AG04449 (cell line): Measurements from ENCODE around the gene ATG7.
"Not testable (repeated sequence)": the region's sequence is repeated elsewhere in the genome, so short reads cannot be mapped to it uniquely, and the experiment has no call there.

Experiments used
- CTCF ChIA-PET: fragments of 350-600 bp; formaldehyde crosslinking; extraction: SDS; loops from one replicate; lab custom pipeline; 2021; ENCODE audit warnings: antibody characterized with exemption; lab: Yijun Ruan, JAX
- POLR2A ChIA-PET: fragments of 400-600, 350-600 bp; formaldehyde crosslinking; extraction: SDS; loops from one replicate; lab custom pipeline; 2020; ENCODE audit warnings: antibody characterized with exemption, inconsistent platforms; lab: Yijun Ruan, JAX
- DNase-seq: peaks from one replicate; pipeline ENCODE4 v3.0.0-alpha.2; 2010; ENCODE audit warnings: low read depth, low spot score
- H3K4me3 ChIP-seq: 2 replicates; pipeline ENCODE4 v1.5.1; 2011; ENCODE audit warnings: low read depth, mild to moderate bottlenecking, control low read depth, low read length
- TF ChIP-seq, protein P1 (sequence below): IDR thresholded peaks from one replicate; pipeline ENCODE4 v1.5.1; 2011; ENCODE audit warnings: mild to moderate bottlenecking, moderate library complexity, low read length, control low read depth, inconsistent platforms; ENCODE audit not compliant: insufficient read depth; ENCODE audit errors: missing control alignments

The ATG7 gene

DNA sequence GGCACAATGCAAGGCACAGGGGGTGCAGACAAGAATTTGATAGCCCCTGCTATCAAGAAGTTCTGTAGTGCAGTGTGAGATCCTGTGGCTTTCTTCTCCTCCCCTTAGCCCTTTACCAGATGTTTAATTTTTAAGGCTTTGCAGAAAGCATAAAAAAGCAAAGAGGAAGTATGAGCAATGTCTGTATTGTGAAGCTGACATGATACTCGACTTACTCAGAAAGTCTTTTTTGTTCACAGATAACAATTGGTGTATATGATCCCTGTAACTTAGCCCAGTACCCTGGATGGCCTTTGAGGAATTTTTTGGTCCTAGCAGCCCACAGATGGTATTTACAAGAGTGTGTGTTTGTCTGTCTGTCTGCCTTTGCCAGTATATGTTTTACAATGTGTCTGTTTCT, 58.9 kb downstream of the ATG7 start:
- CTCF ChIA-PET, result interaction anchor here (1.2 to 10.2 kb wide), 5 partner anchors 8 to 271 kb away, joined by 3 to 168 read pairs (median 4); partner anchors contain the start of gene HRH1
- TF ChIP-seq, protein P1, sequence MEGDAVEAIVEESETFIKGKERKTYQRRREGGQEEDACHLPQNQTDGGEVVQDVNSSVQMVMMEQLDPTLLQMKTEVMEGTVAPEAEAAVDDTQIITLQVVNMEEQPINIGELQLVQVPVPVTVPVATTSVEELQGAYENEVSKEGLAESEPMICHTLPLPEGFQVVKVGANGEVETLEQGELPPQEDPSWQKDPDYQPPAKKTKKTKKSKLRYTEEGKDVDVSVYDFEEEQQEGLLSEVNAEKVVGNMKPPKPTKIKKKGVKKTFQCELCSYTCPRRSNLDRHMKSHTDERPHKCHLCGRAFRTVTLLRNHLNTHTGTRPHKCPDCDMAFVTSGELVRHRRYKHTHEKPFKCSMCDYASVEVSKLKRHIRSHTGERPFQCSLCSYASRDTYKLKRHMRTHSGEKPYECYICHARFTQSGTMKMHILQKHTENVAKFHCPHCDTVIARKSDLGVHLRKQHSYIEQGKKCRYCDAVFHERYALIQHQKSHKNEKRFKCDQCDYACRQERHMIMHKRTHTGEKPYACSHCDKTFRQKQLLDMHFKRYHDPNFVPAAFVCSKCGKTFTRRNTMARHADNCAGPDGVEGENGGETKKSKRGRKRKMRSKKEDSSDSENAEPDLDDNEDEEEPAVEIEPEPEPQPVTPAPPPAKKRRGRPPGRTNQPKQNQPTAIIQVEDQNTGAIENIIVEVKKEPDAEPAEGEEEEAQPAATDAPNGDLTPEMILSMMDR, result no peak
- DNase-seq, result no peak
- POLR2A ChIA-PET, result no interaction called here
- H3K4me3 ChIP-seq, result no peak overlapping the region

DNA sequence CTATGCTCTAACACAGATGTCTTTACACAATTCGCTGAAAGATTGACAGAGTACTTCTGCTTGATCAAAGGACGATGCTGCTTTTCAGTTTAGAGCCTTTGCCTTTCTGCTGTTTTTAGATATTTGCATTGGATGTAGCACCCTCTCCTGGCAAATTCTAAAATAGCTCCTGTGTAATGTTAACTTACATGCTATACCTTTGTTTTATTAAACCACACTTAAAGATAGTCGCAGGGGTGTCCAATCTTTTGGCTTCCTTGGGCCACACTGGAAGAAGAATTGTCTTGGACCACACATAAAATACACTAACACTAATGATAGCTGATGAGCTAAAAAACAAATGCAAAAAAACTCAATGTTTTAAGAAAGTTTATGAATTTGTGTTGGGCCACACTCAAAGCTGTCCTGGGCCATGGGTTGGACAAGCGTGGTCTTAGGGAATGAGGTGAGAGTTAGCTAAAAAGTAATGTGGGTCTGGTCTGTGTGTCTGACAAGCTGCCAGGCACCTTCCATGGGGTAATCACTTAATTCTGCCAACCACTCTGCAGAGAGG, 62.9 kb downstream of the ATG7 start:
- ChIA-PET CTCF (interaction anchor here (0.6 to 11.2 kb wide), 53 partner anchors 9 to 578 kb away, joined by 3 to 195 read pairs (median 5); partner anchors contain the start of genes HRH1 and VGLL4), POLR2A (interaction anchor here (0.8 kb wide), 1 partner anchor 63 kb away, joined by 3 read pairs; the partner anchor contains the start of gene ATG7)
- peak; percentile 28 for DNase-seq
- H3K4me3 ChIP-seq, result no peak overlapping the region
- TF ChIP-seq, protein P1, result peak; percentile 45

DNA sequence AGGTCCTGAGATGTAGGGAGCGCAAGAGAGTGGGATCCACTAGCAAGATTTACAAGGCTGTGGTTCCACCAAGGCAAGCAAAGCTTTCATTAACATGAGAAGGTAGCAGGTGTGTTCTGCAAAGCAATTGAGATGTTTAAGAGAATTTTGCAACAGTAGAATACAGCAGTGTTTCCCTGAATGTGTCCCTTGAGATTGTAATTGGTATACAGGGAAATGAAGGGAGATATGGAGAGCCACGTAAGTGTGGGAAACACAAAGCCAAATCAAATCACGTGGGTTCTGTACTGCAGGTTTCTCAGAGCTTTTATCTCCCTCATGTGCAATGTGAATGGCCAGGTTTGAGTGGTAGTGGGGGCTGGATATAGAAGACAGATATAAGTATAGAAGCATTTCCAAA, 67.3 kb downstream of the ATG7 start:
- ChIA-PET CTCF (interaction anchor here (0.7 to 11.2 kb wide), 5 partner anchors 9 to 497 kb away, joined by 3 to 195 read pairs (median 3); partner anchors contain the start of gene HRH1), POLR2A (no interaction called here)
- no peak for DNase-seq
- no peak overlapping the region for H3K4me3 ChIP-seq
- TF ChIP-seq, protein P1, result no peak

DNA sequence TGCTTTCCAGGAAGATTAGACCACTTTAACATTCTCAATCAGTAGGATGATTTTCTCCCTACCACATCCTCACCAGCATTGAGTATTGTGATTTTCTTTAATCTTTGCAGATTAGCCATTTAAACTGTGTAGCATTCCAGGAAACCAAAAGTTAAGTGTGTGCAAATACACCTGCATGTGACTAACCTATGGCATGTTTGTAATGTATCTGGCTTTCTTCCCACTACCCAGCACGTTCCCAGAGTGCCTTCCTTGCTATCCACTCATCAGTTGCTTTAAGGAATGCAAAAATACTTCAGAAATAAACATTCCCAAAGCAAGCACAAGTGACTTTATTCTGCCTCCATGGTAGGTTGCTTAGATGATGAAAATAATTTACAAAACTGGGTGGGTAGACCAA, 74.2 kb downstream of the ATG7 start:
- TF ChIP-seq, protein P1, result no peak
- CTCF ChIA-PET, result interaction anchor here (2.1 to 5.1 kb wide), 2 partner anchors 10 to 12 kb away, joined by 7 to 27 read pairs; no protein-coding TSS in a partner anchor

DNA sequence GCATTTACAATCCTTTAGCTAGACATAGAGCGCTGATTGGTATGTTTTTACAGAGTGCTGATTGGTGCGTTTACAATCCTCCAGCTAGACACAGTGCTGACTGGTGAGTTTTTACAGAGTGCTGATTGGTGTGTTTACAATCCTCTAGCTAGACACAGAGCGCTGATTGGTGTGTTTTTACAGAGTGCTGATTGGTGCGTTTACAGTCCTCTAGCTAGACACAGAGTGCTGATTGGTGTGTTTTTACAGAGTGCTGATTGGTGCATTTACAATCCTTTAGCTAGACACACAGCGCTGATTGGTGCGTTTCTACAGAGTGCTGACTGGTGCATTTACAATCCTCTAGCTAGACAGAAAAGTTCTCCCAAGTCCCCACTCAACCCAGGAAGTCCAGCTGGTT, 76.7 kb downstream of the ATG7 start:
- DNase-seq, POLR2A ChIA-PET, H3K4me3 ChIP-seq: not testable (repeated sequence)
- CTCF ChIA-PET, result interaction anchor here (1.5 to 5.1 kb wide), 4 partner anchors 14 to 303 kb away, joined by 4 to 27 read pairs (median 8); no protein-coding TSS in a partner anchor

More for the DNA sequence above, 74.2 kb downstream of the ATG7 start:
- H3K4me3 ChIP-seq, result no peak overlapping the region
- POLR2A ChIA-PET, result no interaction called here
- DNase-seq, result peak; percentile 50

DNA sequence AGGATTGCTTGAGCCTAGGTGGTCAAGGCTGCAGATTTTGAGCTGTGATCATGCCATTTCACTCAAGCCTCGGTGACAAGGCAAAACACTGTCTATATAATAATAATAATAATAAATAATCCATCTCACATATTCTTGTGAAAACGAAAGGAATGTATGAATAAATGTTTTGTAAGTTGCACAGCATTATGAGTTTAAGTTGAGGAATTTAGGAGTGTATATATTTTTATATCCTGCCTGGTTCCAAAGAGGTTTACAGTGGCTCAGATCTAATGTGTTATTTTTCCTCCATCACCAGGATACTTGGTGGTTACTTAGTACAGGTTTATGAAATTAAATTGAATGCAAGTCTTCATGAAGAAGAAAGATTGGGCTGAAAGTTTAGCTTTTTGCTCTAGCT, 77.2 kb downstream of the ATG7 start:
- TF ChIP-seq, protein P1, result no peak
- no peak overlapping the region for H3K4me3 ChIP-seq
- ChIA-PET POLR2A (no interaction called here), CTCF (interaction anchor here (1.5 to 5.1 kb wide), 5 partner anchors 12 to 302 kb away, joined by 4 to 27 read pairs (median 9); no protein-coding TSS in a partner anchor)
- peak; percentile 21 for DNase-seq
